Measurements from ENCODE around the gene HS2ST1. TPM values are rescaled to one million over a fixed set of nuclear protein-coding genes. Genes with fewer than 3 reads are reported as not detected.

The HS2ST1 gene
- polyA plus RNA-seq, 1 donor (not counting 4 experiments of a cell fraction or from before 2014, with no cell fraction given): 18.7 TPM

GRCh38 chr1:87089070-87089736, 174.8 kb downstream of the HS2ST1 start:
- Histone ChIP-seq H3K9me1 (ENCODE audit: control insufficient read depth, extremely low read depth, insufficient read depth, low read length) (no peaks in the 10 kb centered on the region), H2AFZ (ENCODE audit: control insufficient read depth, low read length) (no peak overlapping the region), H3K9me3 (ENCODE audit: control insufficient read depth, low read depth, low read length) (no peaks in the 10 kb centered on the region), H3K79me2 (ENCODE audit: control insufficient read depth, insufficient read depth, low read length) (no peaks in the 10 kb centered on the region), H3K4me2 (ENCODE audit: control insufficient read depth, extremely low read depth, insufficient read depth, low read depth, low read length) (no peak overlapping the region), H3K4me3 (ENCODE audit: control insufficient read depth in 2 of 3, extremely low read depth in 1 of 3, insufficient read depth in 2 of 3, low read depth in 1 of 3, low read length in 3 of 3) (no peak overlapping the region), H4K20me1 (ENCODE audit: control insufficient read depth, extremely low read depth, insufficient read depth, low read length) (no peaks in the 10 kb centered on the region), H3K36me3 (ENCODE audit: control insufficient read depth in 2 of 2, extremely low read depth in 1 of 2, insufficient read depth in 2 of 2, low read length in 2 of 2) (no peaks in the 10 kb centered on the region), H3K27me3 (ENCODE audit: control insufficient read depth, extremely low read depth, insufficient read depth, low read length) (no peaks in the 10 kb centered on the region), H3K27ac (ENCODE audit: control insufficient read depth, insufficient read depth, low read length) (no peak overlapping the region), H3K4me1 (ENCODE audit: control insufficient read depth, extremely low read depth, insufficient read depth, low read length) (peaks cover 20% of the 10 kb centered on the region), H3K9ac (ENCODE audit: control insufficient read depth, extremely low read depth, insufficient read depth, low read length) (no peak overlapping the region)
- dilution Hi-C loops (cut with MboI; ENCODE audit: extremely low pct_ligation_motif_present, low sequenced_read_pairs): no loop called here
- DNase-seq (ENCODE audit: low read depth, low spot score) (no peak), FAIRE-seq (no peak)
- no peak for TF ChIP-seq CTCF (optimal IDR thresholded peaks at IDR 0.05 in 1 of 3, IDR thresholded peaks at IDR 0.05 in 1 of 3, conservative IDR thresholded peaks at IDR 0.05 in 1 of 3; ENCODE audit: extremely low read depth in 1 of 3, insufficient read depth in 2 of 3, low read length in 3 of 3)
- no peak for TF ChIP-seq EZH2 (IDR thresholded peaks at IDR 0.05; ENCODE audit: low read length)

- FAIRE-seq (no peak), DNase-seq (ENCODE audit: low read depth, low spot score) (no peak)
- no peak overlapping the region for H3K27ac ChIP-seq (ENCODE audit: control insufficient read depth, insufficient read depth, low read length)
- H3K9me1 ChIP-seq (ENCODE audit: control insufficient read depth, extremely low read depth, insufficient read depth, low read length): no peaks in the 10 kb centered on the region
- no peak overlapping the region for H3K9ac ChIP-seq (ENCODE audit: control insufficient read depth, extremely low read depth, insufficient read depth, low read length)
- dilution Hi-C loops (cut with MboI; ENCODE audit: extremely low pct_ligation_motif_present, low sequenced_read_pairs): no loop called here
- H3K4me1 ChIP-seq (ENCODE audit: control insufficient read depth, extremely low read depth, insufficient read depth, low read length): peaks cover 20% of the 10 kb centered on the region
- no peaks in the 10 kb centered on the region for H4K20me1 ChIP-seq (ENCODE audit: control insufficient read depth, extremely low read depth, insufficient read depth, low read length)
- no peaks in the 10 kb centered on the region for H3K79me2 ChIP-seq (ENCODE audit: control insufficient read depth, insufficient read depth, low read length)
- H3K4me3 ChIP-seq (ENCODE audit: control insufficient read depth in 2 of 3, extremely low read depth in 1 of 3, insufficient read depth in 2 of 3, low read depth in 1 of 3, low read length in 3 of 3): no peak overlapping the region
- no peaks in the 10 kb centered on the region for H3K27me3 ChIP-seq (ENCODE audit: control insufficient read depth, extremely low read depth, insufficient read depth, low read length)
- no peaks in the 10 kb centered on the region for H3K36me3 ChIP-seq (ENCODE audit: control insufficient read depth in 2 of 2, extremely low read depth in 1 of 2, insufficient read depth in 2 of 2, low read length in 2 of 2)
- H3K4me2 ChIP-seq (ENCODE audit: control insufficient read depth, extremely low read depth, insufficient read depth, low read depth, low read length): no peak overlapping the region
- TF ChIP-seq CTCF (optimal IDR thresholded peaks at IDR 0.05 in 1 of 3, IDR thresholded peaks at IDR 0.05 in 1 of 3, conservative IDR thresholded peaks at IDR 0.05 in 1 of 3; ENCODE audit: extremely low read depth in 1 of 3, insufficient read depth in 2 of 3, low read length in 3 of 3) (no peak), EZH2 (IDR thresholded peaks at IDR 0.05; ENCODE audit: low read length) (no peak)
- H2AFZ ChIP-seq (ENCODE audit: control insufficient read depth, low read length): no peak overlapping the region
- no peaks in the 10 kb centered on the region for H3K9me3 ChIP-seq (ENCODE audit: control insufficient read depth, low read depth, low read length)
These were observed 175.4 kb downstream of the HS2ST1 start for GRCh38 chr1:87089823-87090222.

Data from keratinocyte (primary cell).